Prostate gland (tissue), 2 donors: Measurements from ENCODE around the gene FAR2.

Experiments
- POLR2A ChIP-seq: fragments of 450-650 bp; IDR thresholded peaks from one replicate; pipeline ENCODE4 v1.6.1; 2016; ENCODE audit warnings: antibody characterized with exemption, mild to moderate bottlenecking
- TF ChIP-seq, protein P1 (sequence below), 4 experiments: fragments of 200-600 bp in 2 of 4; fragments of 450-650 bp in 2 of 4; sonication (generic) in 2 of 4; IDR thresholded peaks; 1 replicate in 3 of 4; 2 replicates in 1 of 4; pipeline ENCODE4 v1.5.1; 2016 to 2019; ENCODE audit warnings: antibody characterized with exemption in 4 of 4, mild to moderate bottlenecking in 2 of 4, moderate library complexity in 2 of 4

DNA sequence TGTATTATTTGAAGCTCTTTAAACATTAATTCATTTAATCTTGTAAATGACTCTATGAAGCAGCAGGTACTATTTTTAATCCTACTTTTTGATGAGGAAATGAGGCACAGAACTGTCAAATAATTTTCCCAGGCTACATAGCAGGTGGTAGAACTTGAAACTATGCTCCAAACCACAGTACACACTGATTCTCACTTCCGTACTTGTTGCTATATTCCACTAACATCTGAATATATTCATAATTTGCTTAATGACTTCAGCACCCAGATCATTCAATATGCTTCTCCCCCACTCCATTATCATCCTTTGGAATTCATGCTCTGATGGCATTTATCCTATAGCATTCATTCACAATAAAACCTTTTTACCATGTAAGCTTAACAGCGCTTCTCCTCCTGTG lies 227.0 kb downstream of the FAR2 start:
- TF ChIP-seq, protein P1, sequence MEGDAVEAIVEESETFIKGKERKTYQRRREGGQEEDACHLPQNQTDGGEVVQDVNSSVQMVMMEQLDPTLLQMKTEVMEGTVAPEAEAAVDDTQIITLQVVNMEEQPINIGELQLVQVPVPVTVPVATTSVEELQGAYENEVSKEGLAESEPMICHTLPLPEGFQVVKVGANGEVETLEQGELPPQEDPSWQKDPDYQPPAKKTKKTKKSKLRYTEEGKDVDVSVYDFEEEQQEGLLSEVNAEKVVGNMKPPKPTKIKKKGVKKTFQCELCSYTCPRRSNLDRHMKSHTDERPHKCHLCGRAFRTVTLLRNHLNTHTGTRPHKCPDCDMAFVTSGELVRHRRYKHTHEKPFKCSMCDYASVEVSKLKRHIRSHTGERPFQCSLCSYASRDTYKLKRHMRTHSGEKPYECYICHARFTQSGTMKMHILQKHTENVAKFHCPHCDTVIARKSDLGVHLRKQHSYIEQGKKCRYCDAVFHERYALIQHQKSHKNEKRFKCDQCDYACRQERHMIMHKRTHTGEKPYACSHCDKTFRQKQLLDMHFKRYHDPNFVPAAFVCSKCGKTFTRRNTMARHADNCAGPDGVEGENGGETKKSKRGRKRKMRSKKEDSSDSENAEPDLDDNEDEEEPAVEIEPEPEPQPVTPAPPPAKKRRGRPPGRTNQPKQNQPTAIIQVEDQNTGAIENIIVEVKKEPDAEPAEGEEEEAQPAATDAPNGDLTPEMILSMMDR (IDR thresholded peaks at IDR 0.05), result no peak
- TF ChIP-seq POLR2A, result no peak
